D721Med (cell line): Measurements from ENCODE around the gene PLAC1.

Source experiments
- DNase-seq: peaks from one replicate; pipeline ENCODE4 v3.0.0; 2011; ENCODE audit warnings: low spot score; ENCODE audit not compliant: insufficient read length
- FAIRE-seq: peaks from 2 replicates; lab custom pipeline; 2011; peaks lifted over from hg19 to GRCh38; lab: Jason Lieb, UNC
- CTCF ChIP-seq: IDR thresholded peaks from 2 replicates; pipeline ENCODE4 v1.5.1; 2012; ENCODE audit warnings: mild to moderate bottlenecking, control low read depth; ENCODE audit not compliant: insufficient read depth; ENCODE audit errors: missing control alignments

Gene PLAC1

GRCh38 chrX:134692233-134692632 is 34.0 kb upstream of the PLAC1 start:
- no peak for FAIRE-seq
- no peak for TF ChIP-seq CTCF

GRCh38 chrX:134691453-134691852 is 33.2 kb upstream of the PLAC1 start:
- no peak for TF ChIP-seq CTCF
- FAIRE-seq = no peak
- DNase-seq = no peak

More at GRCh38 chrX:134692233-134692632, 34.0 kb upstream of the PLAC1 start:
- no peak for DNase-seq

- DNase-seq = no peak
- no peak for FAIRE-seq
- TF ChIP-seq CTCF = no peak
Observed at GRCh38 chrX:134688839-134689238, 30.6 kb upstream of the PLAC1 start.

- no peak for FAIRE-seq
- TF ChIP-seq CTCF = no peak
- no peak for DNase-seq
Observed at GRCh38 chrX:134688031-134688823, 30.0 kb upstream of the PLAC1 start.

- no peak for TF ChIP-seq CTCF
- no peak for FAIRE-seq
Observed at GRCh38 chrX:134685668-134686067, 27.4 kb upstream of the PLAC1 start.

GRCh38 chrX:134684956-134685355 is 26.7 kb upstream of the PLAC1 start:
- FAIRE-seq (no peak), DNase-seq (no peak)
- no peak for TF ChIP-seq CTCF

More at GRCh38 chrX:134685668-134686067, 27.4 kb upstream of the PLAC1 start:
- no peak for DNase-seq

GRCh38 chrX:134683351-134684005 is 25.2 kb upstream of the PLAC1 start:
- no peak for TF ChIP-seq CTCF
- FAIRE-seq = no peak
- no peak for DNase-seq
